Activated T-cell treated with anti-CD3 and anti-CD28 coated beads for 24 hours (primary cell): ENCODE data around the gene MPRIP.
A peak's percentile ranks its signal among the peaks of the same experiment; 100 is the strongest.
"Not testable (repeated sequence)": the region's sequence is repeated elsewhere in the genome, so short reads cannot be mapped to it uniquely, and the experiment has no call there.

Experiments
- DNase-seq: peaks from one replicate; pipeline ENCODE4 v3.0.0-alpha.2; 2020; ENCODE audit warnings: low read depth

MPRIP gene

GRCh38 chr17:17042384-17042736 lies at the start of gene MPRIP:
TSS of gene MPRIP (plus strand) at chr17:17042457. CDS start at chr17:17042849, 392 bp downstream.
- DNase-seq = no peak

- DNase-seq = no peak
Observed at GRCh38 chr17:16994631-16995030, 47.6 kb upstream of the MPRIP start.

GRCh38 chr17:16995930-16996329 lies 46.3 kb upstream of the MPRIP start:
- no peak for DNase-seq

- DNase-seq = not testable (repeated sequence)
Observed at GRCh38 chr17:16996726-16997125, 45.5 kb upstream of the MPRIP start.

GRCh38 chr17:16997514-16998429 lies 44.5 kb upstream of the MPRIP start:
- no peak for DNase-seq

- no peak for DNase-seq
Observed at GRCh38 chr17:16999931-17000625, 42.2 kb upstream of the MPRIP start.

GRCh38 chr17:17001076-17001777 lies 41.0 kb upstream of the MPRIP start:
- no peak for DNase-seq

- peak; percentile 68 for DNase-seq
Observed at GRCh38 chr17:17001874-17002520, 40.3 kb upstream of the MPRIP start.

GRCh38 chr17:17002731-17003715 lies 39.2 kb upstream of the MPRIP start:
- not testable (repeated sequence) for DNase-seq

- no peak for DNase-seq
Observed at GRCh38 chr17:17004251-17004996, 37.8 kb upstream of the MPRIP start.

GRCh38 chr17:17004997-17005614 lies 37.2 kb upstream of the MPRIP start:
- DNase-seq = not testable (repeated sequence)

- DNase-seq = not testable (repeated sequence)
Observed at GRCh38 chr17:17007891-17008290, 34.4 kb upstream of the MPRIP start.

- DNase-seq = not testable (repeated sequence)
Observed at GRCh38 chr17:17008621-17009397, 33.4 kb upstream of the MPRIP start.

- not testable (repeated sequence) for DNase-seq
Observed at GRCh38 chr17:17009972-17010371, 32.3 kb upstream of the MPRIP start.

- not testable (repeated sequence) for DNase-seq
Observed at GRCh38 chr17:17010545-17011034, 31.7 kb upstream of the MPRIP start.

- not testable (repeated sequence) for DNase-seq
Observed at GRCh38 chr17:17011043-17011907, 31.0 kb upstream of the MPRIP start.
